GM19193 (cell line): ENCODE results near the gene MMP14.

Experiments
- POLR2A ChIP-seq: IDR thresholded peaks from 4 replicates; pipeline ENCODE4 v1.6.1; 2011; ENCODE audit not compliant: insufficient read depth, insufficient read length; ENCODE audit errors: extremely low read depth

MMP14 gene

DNA sequence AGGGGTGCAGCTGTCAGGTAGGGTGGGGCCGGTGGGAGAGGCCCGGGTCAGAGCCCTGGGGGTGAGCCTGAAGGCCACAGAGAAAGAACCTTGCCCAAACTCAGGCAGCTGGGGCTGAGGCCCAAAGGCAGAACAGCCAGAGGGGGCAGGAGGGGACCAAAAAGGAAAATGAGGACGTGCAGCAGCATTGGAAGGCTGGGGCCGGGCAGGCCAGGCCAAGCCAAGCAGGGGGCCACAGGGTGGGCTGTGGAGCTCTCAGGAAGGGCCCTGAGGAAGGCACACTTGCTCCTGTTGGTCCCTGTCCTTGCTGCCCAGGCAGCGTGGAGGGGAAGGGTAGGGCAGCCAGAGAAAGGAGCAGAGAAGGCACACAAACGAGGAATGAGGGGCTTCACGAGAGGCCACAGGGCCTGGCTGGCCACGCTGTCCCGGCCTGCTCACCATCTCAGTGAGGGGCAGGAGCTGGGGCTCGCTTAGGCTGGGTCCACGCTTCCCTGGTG is 10.5 kb downstream of the MMP14 start:
- no peak for TF ChIP-seq POLR2A

DNA sequence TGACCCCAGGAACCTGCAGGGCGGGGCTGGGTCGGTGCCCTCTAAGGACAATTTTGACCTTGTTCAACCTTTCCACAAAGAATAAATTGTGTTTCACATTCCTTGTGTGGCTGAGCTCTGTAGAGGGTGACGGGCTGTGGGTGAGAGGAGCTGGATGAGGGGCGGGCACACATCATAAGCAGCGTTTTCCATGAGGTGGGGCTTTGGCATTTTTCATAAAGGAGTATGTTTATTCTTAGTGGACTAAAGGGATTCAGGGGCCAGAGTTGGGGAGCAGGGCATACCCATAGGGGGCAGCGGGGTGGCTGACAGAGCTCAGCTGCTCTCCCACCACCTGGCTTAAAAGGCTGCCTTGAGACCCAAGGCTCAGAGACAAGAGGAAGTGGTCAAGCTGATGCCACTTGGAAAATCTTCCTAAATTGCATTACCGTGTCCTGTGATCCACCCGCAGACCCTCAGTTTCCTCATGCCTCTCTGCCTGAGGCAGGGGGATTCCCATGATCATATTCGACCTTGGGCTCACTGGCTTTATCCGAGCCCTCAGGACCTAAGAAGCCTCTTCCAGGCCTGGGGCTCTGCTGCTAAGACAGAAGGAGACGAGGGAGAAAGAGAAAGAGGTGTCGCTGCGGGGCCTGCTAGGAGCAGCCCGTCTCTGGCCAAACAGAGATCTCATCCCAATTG is 11.4 kb downstream of the MMP14 start:
- TF ChIP-seq POLR2A: no peak

DNA sequence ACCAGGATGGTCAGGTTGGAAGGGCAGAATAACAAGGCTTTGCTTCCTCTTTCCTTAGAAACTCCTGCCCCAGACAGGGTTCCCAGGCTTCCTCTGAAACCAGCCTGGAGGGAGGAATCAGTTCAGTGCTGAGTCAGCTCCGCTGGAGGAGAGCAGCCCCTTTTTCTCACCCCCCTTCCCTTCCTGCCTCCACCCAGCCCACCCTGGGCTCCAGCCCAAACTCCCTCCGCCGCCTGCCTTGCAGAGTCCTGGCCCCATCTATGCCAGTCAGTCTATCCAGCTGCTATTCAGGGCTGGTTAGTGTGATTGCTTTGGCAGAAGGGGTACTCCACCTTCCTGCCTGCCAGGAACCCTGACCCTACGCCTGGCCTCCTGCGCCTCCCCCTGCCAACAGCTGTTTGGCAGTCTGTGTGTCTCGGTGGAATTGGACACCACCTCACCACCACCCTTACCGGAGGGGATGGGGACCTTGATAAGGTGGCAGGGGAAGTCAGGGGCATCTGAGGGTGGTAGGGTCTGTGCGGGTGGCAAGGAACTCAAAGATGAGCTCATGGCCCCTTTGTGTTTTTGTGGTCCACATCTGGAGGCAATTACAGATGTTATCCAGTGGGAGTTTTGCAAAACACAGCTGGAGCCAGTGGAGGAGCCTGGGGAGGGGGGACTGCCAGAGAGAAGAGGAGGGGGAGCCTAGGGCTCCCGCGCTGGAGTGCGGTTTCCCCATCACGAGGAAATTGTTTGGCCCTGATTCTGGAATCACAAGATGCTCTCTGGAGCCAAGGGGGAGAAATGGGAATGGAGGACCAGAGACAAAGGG is 12.2 kb downstream of the MMP14 start:
- TF ChIP-seq POLR2A: no peak

DNA sequence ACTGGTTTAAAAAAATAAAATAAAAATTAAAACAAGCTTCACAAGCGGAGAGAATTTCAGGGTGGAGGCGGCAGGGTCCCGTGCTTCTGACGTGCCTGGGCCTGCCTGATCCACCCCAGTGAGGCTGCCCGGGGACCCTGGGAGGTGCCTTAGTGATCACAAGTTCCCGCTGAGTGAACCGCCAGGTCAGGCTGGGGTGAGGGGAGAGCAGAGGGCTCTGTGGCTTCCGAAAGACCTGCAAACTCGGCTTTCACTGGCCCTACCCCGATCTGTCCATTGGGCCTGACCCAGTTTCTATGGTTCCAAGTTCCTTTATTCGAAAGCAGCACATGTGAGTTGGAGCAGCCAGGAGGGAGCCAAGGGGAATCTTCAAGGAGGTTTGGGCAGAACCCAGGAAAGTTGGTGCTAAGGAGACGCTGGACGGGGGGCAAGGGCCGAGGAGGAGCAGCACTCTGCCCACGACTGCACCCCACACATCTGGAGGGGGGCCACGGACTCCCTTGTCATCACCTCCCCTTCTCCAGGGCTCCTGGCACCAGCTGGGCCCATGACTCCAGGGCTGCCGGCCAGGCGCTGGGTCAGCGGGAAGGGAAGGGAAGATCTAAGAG is 12.9 kb downstream of the MMP14 start:
- TF ChIP-seq POLR2A: no peak

DNA sequence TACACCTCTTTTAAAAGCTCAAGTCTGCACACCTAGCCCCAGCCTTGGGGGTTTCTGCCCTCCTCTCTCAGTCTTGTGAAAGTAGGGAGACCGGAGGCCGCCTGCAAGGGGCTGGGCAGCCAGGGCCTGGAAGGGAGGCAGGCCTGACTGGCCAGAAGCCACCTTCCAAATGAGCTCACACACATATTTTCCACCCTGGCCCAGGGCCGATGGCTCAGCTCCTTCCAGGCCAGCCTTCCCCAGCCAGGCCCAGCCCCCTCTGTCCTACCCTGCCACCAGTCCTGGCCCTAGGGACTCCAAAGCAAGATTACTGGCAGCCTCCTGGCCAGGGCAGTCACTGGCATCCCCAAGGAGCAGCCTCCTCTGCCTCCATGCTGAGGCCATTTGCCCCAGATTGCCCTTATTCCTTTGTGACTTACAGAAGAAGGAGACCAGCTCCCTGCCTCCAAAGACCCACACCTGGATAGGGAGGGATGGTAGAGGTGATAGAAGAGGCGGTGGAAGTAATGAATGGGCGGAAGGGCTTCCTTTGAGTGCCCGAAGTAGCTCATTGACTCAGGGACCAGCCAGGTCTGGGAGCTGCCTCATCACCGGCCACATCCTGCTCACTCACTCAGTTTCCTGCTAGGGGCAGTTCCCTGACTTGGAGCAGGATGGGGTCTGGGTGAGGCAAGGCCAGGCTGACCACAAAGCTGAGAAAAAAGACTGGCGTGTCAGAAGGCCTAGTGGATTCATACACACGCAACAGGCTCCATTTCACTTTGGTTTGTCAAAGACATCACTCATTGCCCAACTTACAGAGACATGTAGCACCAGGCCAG is 14.8 kb downstream of the MMP14 start:
- no peak for TF ChIP-seq POLR2A

DNA sequence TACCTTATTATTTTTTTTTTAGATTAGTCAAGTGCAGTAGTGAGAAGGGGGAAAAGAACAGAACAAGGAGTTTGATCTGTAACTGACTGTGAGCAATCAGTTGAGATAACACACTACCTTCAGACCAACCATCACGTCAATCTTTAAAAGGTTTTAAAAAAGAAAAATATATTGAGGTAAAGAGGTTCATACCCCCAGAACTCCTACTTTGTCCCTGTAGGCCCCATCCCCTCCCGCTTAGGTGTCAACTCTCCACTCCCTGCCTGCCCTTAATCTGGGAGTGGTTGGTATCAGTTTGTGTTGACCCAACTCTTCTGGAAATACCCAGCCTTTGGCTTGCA is 16.2 kb downstream of the MMP14 start:
- TF ChIP-seq POLR2A: no peak

DNA sequence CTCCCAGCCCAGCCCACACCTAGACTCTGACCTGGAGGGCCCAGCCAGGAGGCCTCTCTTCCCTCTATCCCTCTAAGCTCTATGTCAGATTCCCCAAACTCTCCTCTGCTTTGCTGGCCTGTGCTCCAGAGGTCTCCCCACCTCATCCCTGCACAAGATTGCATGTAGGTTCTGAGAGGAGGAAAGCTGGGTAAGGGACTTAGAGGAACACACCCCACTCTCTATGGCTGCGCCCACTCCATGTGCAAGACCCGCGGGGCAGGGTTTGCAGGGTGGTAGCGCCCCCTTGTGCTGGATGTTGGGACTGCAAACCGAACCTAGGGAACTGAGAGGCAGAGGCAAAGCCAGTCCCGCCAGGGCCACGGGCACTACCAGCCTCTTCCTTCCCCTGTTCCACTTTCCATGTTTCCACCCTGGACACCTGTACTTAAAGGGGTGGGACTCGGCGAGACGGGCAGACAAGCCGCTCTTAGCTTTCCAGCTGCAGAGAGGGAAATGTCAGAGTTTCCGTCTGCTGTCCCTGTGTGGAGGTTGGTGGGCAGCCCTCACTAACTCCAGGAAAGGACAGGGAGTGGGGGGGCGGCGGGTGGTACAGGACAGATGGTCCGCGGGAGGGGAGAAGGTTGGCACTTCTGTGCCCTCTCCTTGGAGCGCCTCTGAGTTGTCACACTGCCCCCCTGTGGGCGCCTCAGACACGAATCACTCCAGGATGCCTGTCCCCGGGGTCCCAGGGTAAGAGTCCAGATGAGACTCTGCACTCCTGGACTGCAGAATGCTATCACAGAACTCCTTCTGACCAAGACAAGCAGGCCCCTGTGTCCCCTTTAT is 16.8 kb downstream of the MMP14 start:
- no peak for TF ChIP-seq POLR2A

DNA sequence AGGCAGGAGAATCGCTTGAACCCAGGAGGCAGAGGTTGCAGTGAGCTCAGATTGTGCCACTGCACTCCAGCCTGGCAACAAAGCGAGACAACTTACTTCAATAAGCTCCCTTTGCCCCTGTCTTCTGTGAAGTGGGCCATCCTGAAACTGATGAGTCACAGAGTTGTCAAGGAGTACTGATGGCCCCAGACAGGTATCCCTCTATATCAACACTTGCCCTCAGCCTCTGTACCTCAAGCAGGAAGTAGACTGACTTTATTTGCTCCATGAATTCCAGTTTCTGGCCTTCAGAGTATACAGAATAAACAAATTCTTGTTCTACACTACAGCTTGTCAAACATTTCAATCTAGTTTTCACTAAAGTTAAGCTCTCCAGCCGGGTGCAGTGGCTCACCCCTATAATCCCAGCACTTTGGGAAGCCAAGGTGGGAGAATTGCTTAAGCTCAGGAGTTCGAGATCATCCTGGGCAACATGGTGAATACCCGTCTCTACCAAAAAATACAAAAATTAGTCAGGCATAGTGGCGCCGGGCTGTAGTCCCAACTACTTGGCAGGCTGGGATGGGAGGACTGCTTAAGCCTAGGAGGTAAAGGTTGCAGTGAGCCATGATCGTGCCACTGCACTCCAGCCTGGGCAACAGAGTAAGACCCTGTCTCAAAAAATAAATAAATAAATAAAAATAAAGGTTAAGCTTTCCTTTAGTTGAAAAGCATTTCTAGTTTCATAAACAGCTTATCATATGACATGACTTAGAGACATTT is 18.8 kb downstream of the MMP14 start:
- no peak for TF ChIP-seq POLR2A

DNA sequence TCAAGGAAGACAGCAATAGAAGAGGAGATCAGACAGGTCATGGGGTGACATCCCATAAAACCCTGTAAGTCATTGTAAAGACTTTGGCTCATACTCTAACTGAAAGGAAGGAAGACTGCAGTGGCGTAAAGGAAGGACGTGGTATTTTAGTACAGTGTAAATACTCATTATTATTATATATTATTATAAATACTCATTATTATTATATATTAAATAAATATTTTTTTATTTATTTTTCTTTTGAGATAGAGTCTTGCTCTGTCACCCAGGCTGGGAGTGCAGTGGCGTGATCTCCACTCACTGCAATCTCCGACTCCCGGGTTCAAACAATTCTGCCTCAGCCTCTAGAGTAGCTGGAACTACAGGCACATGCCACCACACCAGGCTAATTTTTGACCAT is 20.0 kb downstream of the MMP14 start:
- TF ChIP-seq POLR2A: no peak

DNA sequence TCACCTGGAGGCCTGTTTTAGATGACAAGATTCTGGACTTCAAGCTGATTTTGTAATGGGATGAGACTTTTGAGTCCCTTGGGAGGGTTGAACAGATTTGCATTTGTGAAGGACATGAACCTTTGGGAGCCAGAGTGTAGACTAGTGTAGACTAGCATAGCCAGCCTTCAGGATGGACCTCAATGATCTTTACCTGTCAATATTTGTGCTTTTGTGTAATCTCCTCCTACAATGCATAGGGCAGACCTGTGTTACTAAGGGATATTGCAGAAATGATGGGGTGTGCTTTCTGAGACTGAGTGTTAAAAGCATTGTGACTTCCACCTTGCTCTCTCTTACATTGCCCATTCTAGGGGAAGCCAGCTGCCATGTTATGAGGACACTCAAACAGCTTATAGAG is 25.3 kb downstream of the MMP14 start:
- no peak for TF ChIP-seq POLR2A

DNA sequence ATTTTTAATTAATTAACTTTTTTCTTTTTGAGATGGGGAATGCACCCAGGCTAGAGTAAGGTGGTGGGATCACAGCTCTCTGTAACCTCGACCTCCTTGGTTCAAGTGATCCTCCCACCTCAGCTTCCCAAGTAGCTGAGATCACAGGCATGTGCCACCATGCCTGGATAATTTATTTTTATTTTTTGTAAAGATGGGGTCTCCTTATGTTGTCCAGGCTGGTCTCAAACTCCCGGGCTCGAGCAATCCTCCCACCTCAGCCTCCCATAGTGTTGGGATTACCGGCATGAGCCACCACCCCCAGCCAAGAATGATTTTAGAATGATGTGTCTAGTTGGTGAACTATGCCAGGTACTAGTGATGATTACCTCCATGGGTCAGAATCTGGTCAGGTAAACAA is 28.6 kb downstream of the MMP14 start:
- TF ChIP-seq POLR2A: no peak

DNA sequence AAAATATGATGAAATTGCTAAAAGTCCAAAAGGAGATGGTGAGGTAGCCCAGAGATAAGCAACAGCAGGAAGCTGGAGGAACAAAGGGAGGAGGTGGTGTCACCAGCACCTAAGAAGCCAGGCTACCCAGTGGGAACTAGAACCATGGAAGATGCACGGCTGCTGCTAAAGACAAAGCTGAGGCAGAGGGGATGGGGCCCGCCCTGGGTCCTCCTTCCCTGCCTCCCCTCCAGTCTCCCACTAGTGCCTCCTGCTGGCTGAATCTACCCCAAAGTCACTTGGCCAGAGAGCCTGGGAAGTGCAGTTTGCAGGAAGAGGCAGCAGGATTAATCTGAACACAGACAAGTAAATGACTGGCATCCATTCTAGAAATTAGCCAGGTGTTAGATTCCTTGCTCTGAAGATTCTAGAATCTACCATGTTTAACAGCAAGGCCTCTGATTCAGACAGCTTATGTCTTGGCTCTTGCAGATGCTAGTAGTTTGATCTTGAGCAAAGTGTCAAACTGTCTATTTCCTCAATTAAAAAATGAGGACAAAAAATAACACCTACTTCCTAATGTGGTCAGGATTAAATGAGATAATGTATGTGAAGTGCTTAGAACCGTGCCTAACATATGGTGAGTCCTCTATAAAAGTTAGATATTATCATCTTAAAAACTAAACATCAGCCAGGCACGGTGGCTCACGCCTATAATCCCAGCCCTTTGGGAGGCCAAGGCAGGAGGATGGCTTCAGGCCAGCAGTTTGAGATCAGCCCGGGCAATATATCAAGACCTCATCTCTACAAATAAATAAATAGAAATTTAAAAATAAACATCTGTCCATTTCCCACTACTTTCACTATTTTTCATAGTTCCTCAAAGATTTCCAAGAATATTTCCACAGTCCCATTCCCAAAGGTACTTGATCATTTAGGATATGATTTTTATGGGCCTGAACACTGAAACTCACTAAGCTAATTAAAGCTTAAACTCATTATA is 29.3 kb downstream of the MMP14 start:
- no peak for TF ChIP-seq POLR2A
